Gastroesophageal sphincter (tissue), 3 donors: ENCODE data around the gene PRIM2.
"Not testable (repeated sequence)": the region's sequence is repeated elsewhere in the genome, so short reads cannot be mapped to it uniquely, and the experiment has no call there.

Experiments used
- EP300 ChIP-seq: sonication (generic); formaldehyde crosslinking; IDR thresholded peaks from one replicate; pipeline ENCODE4 v1.6.1; 2017; ENCODE audit warnings: antibody characterized with exemption, mild to moderate bottlenecking
- TF ChIP-seq, protein P1 (sequence below), 4 experiments: fragments of 200-600 bp in 2 of 4; fragments of 450-650 bp in 2 of 4; sonication (generic) in 1 of 4; IDR thresholded peaks; one replicate each; pipeline ENCODE4 v1.5.1; 2017 to 2019; ENCODE audit warnings: antibody characterized with exemption in 4 of 4, mild to moderate bottlenecking in 2 of 4, moderate library complexity in 2 of 4

DNA sequence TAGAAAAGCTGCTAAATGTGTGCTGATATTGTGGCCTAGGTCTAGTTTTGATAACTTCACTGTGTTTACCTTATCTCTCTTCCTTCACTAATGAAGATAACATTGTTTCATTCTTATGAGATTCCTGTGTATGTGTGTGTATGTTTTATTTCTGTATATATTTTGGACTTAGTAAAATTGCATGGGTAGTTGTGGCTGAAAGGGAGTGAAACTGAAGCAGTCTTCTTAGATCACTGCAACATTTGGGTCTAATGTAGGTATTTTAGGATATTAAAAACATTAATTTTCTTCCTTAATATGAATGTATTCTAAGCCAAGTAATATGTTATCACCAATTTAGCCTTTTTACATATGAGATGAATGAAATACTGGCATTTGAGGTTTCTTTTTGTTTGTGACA is 114.3 kb downstream of the PRIM2 start:
- not testable (repeated sequence) for TF ChIP-seq EP300
- TF ChIP-seq, protein P1, sequence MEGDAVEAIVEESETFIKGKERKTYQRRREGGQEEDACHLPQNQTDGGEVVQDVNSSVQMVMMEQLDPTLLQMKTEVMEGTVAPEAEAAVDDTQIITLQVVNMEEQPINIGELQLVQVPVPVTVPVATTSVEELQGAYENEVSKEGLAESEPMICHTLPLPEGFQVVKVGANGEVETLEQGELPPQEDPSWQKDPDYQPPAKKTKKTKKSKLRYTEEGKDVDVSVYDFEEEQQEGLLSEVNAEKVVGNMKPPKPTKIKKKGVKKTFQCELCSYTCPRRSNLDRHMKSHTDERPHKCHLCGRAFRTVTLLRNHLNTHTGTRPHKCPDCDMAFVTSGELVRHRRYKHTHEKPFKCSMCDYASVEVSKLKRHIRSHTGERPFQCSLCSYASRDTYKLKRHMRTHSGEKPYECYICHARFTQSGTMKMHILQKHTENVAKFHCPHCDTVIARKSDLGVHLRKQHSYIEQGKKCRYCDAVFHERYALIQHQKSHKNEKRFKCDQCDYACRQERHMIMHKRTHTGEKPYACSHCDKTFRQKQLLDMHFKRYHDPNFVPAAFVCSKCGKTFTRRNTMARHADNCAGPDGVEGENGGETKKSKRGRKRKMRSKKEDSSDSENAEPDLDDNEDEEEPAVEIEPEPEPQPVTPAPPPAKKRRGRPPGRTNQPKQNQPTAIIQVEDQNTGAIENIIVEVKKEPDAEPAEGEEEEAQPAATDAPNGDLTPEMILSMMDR (IDR thresholded peaks at IDR 0.05) = not testable (repeated sequence)
